Activated CD8-positive, alpha-beta memory T cell treated with anti-CD3 and anti-CD28 coated beads for 24 hours (primary cell): ENCODE measurements around the gene ARL6IP4.
"Not testable (repeated sequence)": the region's sequence is repeated elsewhere in the genome, so short reads cannot be mapped to it uniquely, and the experiment has no call there.

Experiments used
- DNase-seq: peaks from one replicate; pipeline ENCODE4 v3.0.0-alpha.2; 2020

ARL6IP4 gene

DNA sequence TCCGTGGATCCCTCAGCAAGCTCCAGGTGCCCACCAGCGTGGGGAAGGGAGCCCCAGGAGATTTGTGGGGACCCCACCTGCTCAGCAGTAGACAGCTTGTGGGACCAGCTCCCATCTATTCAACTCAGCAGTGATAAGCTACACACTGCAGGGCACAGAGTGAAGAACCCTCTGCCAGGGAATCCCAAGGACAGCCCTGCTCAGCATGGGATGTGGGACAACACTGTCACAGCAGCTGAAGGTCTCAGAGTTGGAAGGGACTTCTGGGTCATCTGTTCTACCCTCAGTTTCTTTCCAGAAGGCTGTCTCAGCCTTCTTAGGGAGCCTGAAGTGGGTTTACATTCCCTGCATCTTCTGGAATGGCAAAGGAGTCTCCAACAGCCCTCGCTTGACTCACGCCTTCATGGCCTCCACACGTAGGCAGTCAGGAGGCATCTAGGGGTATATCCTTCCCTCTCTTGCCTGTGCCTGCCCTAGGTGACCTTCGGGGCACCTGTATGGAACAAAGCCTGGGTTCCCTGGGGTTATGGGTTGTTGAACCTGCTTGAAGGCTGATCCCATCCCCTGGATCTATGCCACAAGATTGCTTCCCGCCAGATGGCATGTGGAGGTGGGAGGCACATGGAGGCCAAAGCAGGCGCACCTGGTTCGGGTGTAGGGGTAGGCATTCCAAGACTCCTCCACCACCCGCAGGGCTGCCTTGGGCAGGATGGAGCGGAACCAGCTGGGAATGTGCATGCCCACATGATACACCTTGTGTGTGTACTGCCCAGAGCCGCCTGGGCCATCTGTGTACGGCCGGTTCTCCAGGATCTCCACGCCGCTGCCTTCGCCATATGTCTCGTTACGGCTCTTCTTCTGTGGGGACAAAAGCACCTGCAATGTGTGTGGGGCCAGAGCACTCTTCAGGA, 33.0 kb downstream of the ARL6IP4 start:
- DNase-seq, result no peak

DNA sequence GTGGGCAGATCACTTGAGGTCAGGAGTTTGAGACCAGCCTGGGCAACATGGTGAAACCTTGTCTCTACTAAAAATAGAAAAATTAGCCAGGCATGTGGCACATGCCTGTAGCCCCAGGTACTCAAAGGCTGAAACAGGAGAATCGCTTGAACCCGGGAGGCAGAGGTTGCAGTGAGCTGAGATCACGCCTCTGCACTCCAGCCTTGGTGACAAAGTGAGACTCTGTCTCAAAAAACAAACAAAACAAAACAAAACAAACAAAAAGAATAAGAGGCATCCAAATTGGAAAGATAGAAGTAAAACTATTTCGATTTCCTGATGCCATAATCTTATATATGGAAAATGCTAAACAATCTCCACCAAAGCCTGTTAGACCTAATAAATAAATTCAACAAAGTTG, 34.0 kb downstream of the ARL6IP4 start:
- DNase-seq, result not testable (repeated sequence)

DNA sequence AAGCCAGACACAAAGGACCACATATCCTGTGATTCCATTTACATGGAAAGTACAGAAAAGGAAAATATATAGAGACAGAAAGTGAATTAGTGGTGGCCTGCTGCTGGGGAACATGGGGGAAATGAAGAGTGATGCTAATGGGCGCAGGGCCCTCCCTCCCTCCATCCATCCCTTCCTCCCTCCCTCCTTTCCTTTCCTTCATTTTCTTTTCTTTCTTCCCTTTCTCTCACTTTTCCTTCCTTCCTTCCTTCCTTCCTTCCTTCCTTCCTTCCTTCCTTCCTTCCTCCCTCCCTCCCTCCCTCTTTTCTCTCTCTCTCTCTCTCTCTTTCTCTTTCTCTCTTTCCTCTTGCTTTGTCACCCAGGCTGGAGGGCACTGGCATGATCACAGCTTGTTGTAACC, 37.3 kb downstream of the ARL6IP4 start:
- DNase-seq, result no peak

GRCh38 chr12:123019841-123020138, 39.3 kb downstream of the ARL6IP4 start:
- no peak for DNase-seq

- no peak for DNase-seq
Measured at GRCh38 chr12:123021688-123022604, 41.5 kb downstream of the ARL6IP4 start.

DNA sequence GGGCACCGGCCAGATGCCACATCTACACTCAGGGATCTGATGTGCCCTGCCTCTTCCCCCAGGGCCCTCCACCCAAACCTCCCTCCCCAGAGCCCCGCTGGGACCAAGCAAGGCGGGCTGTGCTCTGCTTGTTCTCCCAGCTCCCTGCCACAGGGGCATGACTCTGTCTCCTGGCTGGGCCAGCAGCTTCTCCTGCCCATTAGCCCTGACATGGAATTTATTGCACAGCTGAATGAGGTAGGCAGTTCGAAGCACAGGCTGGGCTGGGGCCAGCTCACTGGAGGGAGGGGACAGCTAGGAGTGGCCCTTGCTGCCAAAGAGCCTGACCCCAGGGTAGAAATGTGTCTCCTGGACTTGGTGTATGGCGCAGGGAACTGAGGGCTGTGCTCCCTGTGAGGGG, 42.4 kb downstream of the ARL6IP4 start:
- DNase-seq, result no peak

DNA sequence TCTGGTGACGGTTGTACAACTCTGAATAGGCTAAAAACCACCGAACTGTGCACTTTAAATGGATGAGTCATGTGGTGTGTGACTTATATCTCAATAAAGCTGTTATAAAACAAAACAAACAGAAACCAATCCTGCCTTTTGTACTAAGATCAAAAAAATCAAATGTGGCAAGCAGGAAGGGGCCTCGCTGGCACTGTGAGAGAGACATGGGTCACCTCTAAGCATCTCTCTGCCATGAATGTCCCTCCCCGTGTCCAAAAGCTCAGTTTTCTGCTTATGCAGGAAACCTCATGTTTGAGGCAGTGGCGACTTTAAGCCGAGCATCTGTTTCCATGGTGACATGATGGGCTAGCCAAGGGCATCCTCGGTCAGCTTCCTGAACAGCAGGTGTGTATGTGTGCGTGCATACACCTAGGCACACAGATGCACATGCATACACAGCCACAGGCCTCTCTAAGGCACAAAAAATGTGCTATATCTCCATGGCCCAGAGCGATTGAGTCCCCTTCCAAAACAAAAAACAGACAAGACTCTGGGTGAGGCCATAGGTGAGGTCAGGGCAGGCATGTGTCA, 44.4 kb downstream of the ARL6IP4 start:
- DNase-seq, result peak; percentile 70

GRCh38 chr12:123026094-123026853, 45.8 kb downstream of the ARL6IP4 start:
- DNase-seq, result no peak

DNA sequence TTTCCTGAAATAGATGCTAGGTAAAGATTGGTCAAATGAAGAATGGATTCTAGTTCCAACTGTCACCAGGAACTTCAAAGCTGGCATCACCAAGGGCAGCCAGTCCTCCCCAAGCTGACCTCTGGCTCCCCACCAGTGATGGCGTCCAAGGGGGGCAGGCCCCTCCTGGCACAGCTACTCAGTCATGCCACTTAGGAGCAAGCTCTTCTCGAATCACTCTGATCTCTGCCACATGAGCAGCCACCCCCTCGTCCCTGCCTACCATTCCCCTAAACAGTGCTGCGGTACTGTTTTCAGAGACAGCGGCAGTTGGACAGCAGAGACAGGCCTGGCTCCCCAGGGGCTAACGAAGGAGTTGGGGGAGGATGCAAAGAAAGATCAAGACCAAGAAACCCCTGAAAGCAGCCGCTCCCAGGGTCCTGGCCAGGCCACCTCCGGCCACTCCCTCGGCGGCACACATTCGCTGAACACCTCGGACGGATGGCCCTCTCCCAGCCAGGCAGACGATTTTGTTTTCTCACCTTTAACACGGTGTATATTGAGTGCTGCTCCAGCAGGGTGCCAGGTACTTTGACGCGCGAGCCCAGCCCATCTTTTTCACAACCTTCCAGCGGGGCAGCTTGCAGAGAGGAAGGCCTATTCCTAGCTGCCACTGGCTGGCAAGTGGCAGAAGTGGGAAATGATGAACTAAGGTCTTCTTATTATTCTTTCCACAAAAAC, 47.4 kb downstream of the ARL6IP4 start:
- no peak for DNase-seq

GRCh38 chr12:123028475-123028874, 48.0 kb downstream of the ARL6IP4 start:
- DNase-seq, result no peak

- DNase-seq, result no peak
Measured at GRCh38 chr12:123029550-123029949, 49.1 kb downstream of the ARL6IP4 start.

GRCh38 chr12:123030686-123031085, 50.2 kb downstream of the ARL6IP4 start:
- no peak for DNase-seq

GRCh38 chr12:123031171-123031845, 50.8 kb downstream of the ARL6IP4 start:
- no peak for DNase-seq
